Stimulated activated CD8-positive, alpha-beta memory T cell treated with anti-CD3 and anti-CD28 coated beads, Interleukin-12 subunit alpha, Interleukin-12 subunit beta, amount 100 ng/mL, for 24 hours (primary cell): ENCODE measurements around the gene MATCAP1.

Experiments used
- DNase-seq: peaks from one replicate; pipeline ENCODE4 v3.0.0-alpha.2; 2020; ENCODE audit errors: extremely low read depth

Gene MATCAP1

GRCh38 chr16:67128417-67128816 lies 55.3 kb downstream of the MATCAP1 start:
- DNase-seq = no peak
